ENCODE measurements around the gene MYO1C. TPM values are rescaled to one million over a fixed set of nuclear protein-coding genes. Genes with fewer than 3 reads are reported as not detected.
A peak's percentile ranks its signal among the peaks of the same experiment; 100 is the strongest.

MYO1C gene
- total RNA-seq, 4 donors from 2014 or later, result 89.1 to 276 (median 116) TPM

DNA sequence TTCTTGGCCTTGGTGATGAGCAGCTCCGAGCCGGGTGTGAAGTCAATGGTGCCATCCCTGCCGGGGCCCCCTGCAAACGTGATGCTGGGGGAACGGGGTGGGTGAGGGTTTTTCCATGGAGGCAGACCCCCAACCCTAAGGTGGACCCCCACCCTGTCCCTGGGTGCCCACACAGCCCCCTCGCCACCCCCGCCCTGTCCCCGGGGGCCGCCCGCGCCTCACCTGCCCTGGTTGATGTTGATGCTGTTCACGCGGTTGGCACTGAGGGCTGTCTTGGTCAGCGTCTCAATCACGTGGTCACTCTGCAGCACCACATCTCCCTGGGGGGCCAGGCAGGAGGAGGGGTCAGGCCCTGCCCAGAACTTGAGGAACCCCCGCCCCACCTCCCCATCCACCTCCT is 25.2 kb downstream of the MYO1C start:
- no peak overlapping the region for H3K4me3 ChIP-seq
- TF ChIP-seq POLR2A (IDR thresholded peaks at IDR 0.05), result no peak
- TF ChIP-seq, protein P1, sequence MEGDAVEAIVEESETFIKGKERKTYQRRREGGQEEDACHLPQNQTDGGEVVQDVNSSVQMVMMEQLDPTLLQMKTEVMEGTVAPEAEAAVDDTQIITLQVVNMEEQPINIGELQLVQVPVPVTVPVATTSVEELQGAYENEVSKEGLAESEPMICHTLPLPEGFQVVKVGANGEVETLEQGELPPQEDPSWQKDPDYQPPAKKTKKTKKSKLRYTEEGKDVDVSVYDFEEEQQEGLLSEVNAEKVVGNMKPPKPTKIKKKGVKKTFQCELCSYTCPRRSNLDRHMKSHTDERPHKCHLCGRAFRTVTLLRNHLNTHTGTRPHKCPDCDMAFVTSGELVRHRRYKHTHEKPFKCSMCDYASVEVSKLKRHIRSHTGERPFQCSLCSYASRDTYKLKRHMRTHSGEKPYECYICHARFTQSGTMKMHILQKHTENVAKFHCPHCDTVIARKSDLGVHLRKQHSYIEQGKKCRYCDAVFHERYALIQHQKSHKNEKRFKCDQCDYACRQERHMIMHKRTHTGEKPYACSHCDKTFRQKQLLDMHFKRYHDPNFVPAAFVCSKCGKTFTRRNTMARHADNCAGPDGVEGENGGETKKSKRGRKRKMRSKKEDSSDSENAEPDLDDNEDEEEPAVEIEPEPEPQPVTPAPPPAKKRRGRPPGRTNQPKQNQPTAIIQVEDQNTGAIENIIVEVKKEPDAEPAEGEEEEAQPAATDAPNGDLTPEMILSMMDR (IDR thresholded peaks at IDR 0.05), result no peak
- no peak for DNase-seq
- H3K4me1 ChIP-seq, result no peaks in the 10 kb centered on the region
- no peaks in the 10 kb centered on the region for H3K27me3 ChIP-seq
- no peaks in the 10 kb centered on the region for H3K36me3 ChIP-seq
- H3K27ac ChIP-seq, result no peak overlapping the region
- no peaks in the 10 kb centered on the region for H3K9me3 ChIP-seq
- intact Hi-C loops (cut with DNase I; ENCODE audit: low total_unique reads), result no loop called here

DNA sequence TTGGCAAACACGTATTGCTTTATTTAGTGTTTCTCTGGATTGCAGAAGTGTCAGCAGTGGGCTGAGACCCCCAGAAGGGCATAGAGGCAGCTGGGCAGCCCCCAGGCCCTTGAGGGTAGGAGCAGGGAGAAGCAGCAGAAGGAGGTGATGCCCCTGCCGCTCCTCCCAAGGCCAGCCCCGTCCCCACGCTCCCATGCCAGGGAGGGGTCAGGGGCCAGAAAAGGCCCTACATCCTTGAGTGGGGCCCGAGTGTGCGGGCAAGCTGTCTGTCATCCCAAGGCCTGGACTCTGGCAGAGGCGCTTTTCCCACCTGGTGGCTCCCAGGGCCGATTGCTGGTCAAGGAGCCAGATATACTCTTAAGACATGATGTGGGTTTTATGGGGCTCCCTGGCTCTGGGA is 28.3 kb downstream of the MYO1C start:
- no peaks in the 10 kb centered on the region for H3K9me3 ChIP-seq
- H3K27me3 ChIP-seq, result no peaks in the 10 kb centered on the region
- no peak overlapping the region for H3K27ac ChIP-seq
- TF ChIP-seq, protein P1 (IDR thresholded peaks at IDR 0.05), result no peak
- no peak for TF ChIP-seq POLR2A (IDR thresholded peaks at IDR 0.05)
- intact Hi-C loops (cut with DNase I; ENCODE audit: low total_unique reads), result no loop called here
- DNase-seq, result no peak
- H3K4me1 ChIP-seq, result no peaks in the 10 kb centered on the region
- no peaks in the 10 kb centered on the region for H3K36me3 ChIP-seq
- H3K4me3 ChIP-seq, result no peak overlapping the region

DNA sequence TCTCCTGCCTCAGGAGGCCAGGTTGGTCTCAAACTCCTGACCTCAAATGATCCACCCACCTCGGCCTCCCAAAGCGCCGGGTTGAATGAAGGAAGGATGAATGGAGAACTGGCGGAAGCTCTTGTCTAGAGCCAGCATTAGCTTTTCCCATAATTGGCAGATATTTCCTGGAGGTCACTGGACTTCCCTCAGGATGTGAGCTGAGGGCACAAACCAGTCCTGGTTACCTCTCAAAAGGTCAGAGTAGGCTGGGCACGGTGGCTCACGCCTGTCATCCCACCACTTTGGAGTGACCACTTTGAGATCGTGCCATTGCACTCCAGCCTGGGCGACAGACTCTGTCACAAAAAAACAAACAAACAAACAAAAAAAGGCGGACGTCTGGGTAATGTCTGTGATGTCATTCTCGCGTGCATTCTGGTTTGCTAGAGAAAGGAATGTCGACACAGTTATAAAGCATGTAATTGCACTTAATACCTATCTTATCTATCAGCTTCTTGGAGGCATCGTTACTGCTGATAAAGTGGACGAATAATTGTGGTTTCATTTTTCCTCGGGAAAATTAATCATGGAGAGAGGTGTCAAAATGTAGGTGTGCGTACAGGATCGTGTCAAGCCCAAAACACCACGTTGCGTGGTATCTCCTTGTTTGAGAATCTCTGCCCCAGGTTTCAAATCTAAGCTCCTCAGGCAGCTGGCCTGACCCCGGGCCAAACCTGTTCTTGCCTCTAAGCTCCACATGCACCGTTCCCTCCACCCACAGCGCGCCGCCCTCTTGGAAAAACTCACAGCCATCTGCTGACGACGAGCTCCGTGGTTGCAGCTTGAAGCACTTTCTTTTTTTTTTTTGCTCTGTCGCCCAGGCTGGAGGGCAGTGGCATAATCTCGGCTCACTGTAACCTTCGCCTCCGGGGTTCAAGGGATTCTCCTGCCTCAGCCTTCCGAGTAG is 30.0 kb downstream of the MYO1C start:
- no peaks in the 10 kb centered on the region for H3K27me3 ChIP-seq
- H3K36me3 ChIP-seq, result no peaks in the 10 kb centered on the region
- no peak overlapping the region for H3K4me3 ChIP-seq
- DNase-seq, result no peak
- H3K27ac ChIP-seq, result no peak overlapping the region
- TF ChIP-seq, protein P1 (IDR thresholded peaks at IDR 0.05), result no peak
- TF ChIP-seq POLR2A (IDR thresholded peaks at IDR 0.05), result no peak
- intact Hi-C loops (cut with DNase I; ENCODE audit: low total_unique reads), result no loop called here
- no peaks in the 10 kb centered on the region for H3K4me1 ChIP-seq
- no peaks in the 10 kb centered on the region for H3K9me3 ChIP-seq

DNA sequence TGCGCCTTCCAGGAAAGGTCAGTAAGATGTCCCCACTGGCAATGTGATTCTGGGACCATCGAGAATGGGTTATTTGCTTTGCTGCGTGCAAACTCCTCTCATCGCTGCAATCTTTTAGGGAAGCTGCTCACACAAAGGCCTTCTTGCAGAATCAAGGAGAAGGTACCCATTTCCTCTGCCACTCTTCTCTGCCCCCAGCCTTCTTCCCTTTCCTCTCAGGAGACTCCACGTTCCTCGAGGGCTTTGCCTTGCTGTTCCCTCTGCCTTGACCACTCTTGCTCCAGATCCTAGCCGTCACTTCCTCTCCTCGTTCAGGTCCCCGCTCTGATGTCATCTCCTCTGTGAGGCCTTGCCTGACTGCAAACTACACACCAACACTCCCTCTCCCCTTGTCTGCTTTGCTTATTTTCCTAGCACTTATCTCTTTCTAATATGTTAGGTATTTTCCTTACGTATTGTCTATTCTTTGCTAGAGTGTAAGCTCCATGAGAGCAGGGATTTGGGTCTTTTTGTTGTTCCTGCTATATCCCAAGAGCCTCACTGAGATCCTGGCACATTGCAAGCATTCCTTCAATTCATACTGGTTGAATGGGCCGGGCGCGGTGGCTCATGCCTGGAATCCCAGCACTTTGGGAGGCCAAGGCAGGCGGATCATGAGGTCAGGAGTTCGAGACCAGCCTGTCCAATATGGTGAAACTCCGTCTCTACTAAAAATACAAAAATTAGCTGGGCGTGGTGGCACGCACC is 31.1 kb downstream of the MYO1C start:
- no peak for DNase-seq
- Histone ChIP-seq H3K9me3 (no peaks in the 10 kb centered on the region), H3K36me3 (no peaks in the 10 kb centered on the region), H3K27ac (no peak overlapping the region), H3K27me3 (no peaks in the 10 kb centered on the region), H3K4me3 (no peak overlapping the region), H3K4me1 (no peaks in the 10 kb centered on the region)
- TF ChIP-seq, protein P1 (IDR thresholded peaks at IDR 0.05), result no peak
- no peak for TF ChIP-seq POLR2A (IDR thresholded peaks at IDR 0.05)
- intact Hi-C loops (cut with DNase I; ENCODE audit: low total_unique reads), result no loop called here

DNA sequence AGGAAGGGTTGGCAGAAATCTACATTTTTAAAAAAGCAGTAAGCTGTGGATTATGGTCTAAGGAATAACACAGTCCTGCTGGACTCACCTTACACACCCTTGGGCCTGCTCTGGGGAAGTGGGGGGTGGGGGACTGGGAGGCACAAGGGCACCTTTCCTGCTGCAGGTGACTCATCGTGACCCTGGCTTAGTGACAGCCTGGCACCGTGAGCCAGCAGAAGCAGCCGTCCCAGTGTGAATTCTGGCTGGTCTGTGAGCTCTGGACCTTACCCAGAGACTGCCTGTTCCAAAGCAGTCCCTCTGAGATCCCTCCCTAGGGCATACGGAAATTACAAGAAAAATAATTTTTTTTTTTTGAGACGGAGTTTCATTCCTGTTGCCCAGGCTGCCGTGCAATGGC is 32.3 kb downstream of the MYO1C start:
- intact Hi-C loops (cut with DNase I; ENCODE audit: low total_unique reads), result no loop called here
- TF ChIP-seq, protein P1 (IDR thresholded peaks at IDR 0.05), result no peak
- no peak for TF ChIP-seq POLR2A (IDR thresholded peaks at IDR 0.05)
- H3K9me3 ChIP-seq, result no peaks in the 10 kb centered on the region
- H3K27me3 ChIP-seq, result no peaks in the 10 kb centered on the region
- DNase-seq, result peak; percentile 50 to 55
- no peaks in the 10 kb centered on the region for H3K4me1 ChIP-seq
- peak overlapping the region in 1 of 2 donors; percentile 8 for H3K27ac ChIP-seq
- H3K36me3 ChIP-seq, result no peaks in the 10 kb centered on the region
- H3K4me3 ChIP-seq, result no peak overlapping the region
